ENCODE results near the gene CNTNAP5.

- TF ChIP-seq CTCF (IDR thresholded peaks at IDR 0.05) (no peak), POLR2A (IDR thresholded peaks at IDR 0.05) (no peak)
Measured at GRCh38 chr2:124911560-124911959, 886.5 kb downstream of the CNTNAP5 start.
